Panc1 (cell line): ENCODE data around the gene SLC9A3. TPM values are rescaled to one million over a fixed set of nuclear protein-coding genes. Genes with fewer than 3 reads are reported as not detected.

Experiments used
- ATAC-seq: fragments of 200-7000 bp; cut with Tn5 transposase; 2 replicates; pipeline ENCODE4 v1.9.1; 2020; ENCODE audit warnings: mild to moderate bottlenecking, moderate library complexity
- BruUV-seq: library from RNA; stranded (reverse); fragments of 400-500 nt; replicated peaks from 2 replicates; lab custom pipeline; 2021; lab: Mats Ljungman, UMichigan
- CTCF ChIA-PET: fragments of 300-600 bp; sonication (Branson Sonifier 250); formaldehyde crosslinking; loops from one replicate; lab custom pipeline; 2022; ENCODE audit warnings: antibody characterized with exemption; lab: Charles Lee
- POLR2A ChIA-PET: fragments of 300-600 bp; sonication (Branson Sonifier 250); formaldehyde crosslinking; loops from one replicate; lab custom pipeline; 2022; ENCODE audit warnings: antibody characterized with exemption; lab: Charles Lee
- DNase-seq: peaks from one replicate; pipeline ENCODE4 v3.0.0-alpha.2; 2010; ENCODE audit warnings: low read depth, low spot score
- H3K27ac ChIP-seq: 2 replicates; pipeline ENCODE4 v1.5.1; 2011; ENCODE audit warnings: mild to moderate bottlenecking, low read length, inconsistent platforms
- H3K27me3 ChIP-seq: fragments of 200-500 bp; sonication (Bioruptor generic); 2 replicates; pipeline ENCODE4 v1.6.0; 2014; ENCODE audit warnings: low read length, inconsistent platforms; ENCODE audit not compliant: control insufficient read depth, insufficient read depth
- H3K36me3 ChIP-seq: fragments of 200-500 bp; sonication (Bioruptor generic); 2 replicates; pipeline ENCODE4 v1.5.1; 2014; ENCODE audit warnings: inconsistent platforms, mild to moderate bottlenecking, low read length, moderate library complexity; ENCODE audit not compliant: control insufficient read depth, insufficient read depth
- H3K4me1 ChIP-seq: 2 replicates; pipeline ENCODE4 v1.5.1; 2011; ENCODE audit warnings: inconsistent platforms, mild to moderate bottlenecking, low read length, moderate library complexity; ENCODE audit not compliant: control insufficient read depth, insufficient read depth
- H3K4me3 ChIP-seq, 2 experiments: 2 replicates each; pipeline ENCODE4 v1.5.1; 2011 to 2012; ENCODE audit warnings: low read depth in 2 of 2, low read length in 2 of 2, mild to moderate bottlenecking in 2 of 2, inconsistent platforms in 1 of 2, moderate library complexity in 1 of 2
- H3K9me3 ChIP-seq: fragments of 200-500 bp; sonication (Bioruptor generic); 2 replicates; pipeline ENCODE4 v1.5.1; 2014; ENCODE audit warnings: low read depth, mild to moderate bottlenecking, inconsistent platforms, low read length, moderate library complexity; ENCODE audit not compliant: control insufficient read depth, insufficient read depth
- POLR2AphosphoS5 ChIP-seq: IDR thresholded peaks from 2 replicates; pipeline ENCODE4 v1.6.1; 2012; ENCODE audit warnings: mild to moderate bottlenecking, low read depth, low read length, moderate library complexity
- SIN3A ChIP-seq: IDR thresholded peaks from 2 replicates; pipeline ENCODE4 v1.6.1; 2012; ENCODE audit warnings: low read depth, mild to moderate bottlenecking, low read length, moderate library complexity, borderline replicate concordance; ENCODE audit not compliant: insufficient read depth
- TCF7L2 ChIP-seq: IDR thresholded peaks from 2 replicates; pipeline ENCODE4 v1.6.1; 2011; ENCODE audit warnings: mild to moderate bottlenecking, low read depth, low read length, inconsistent platforms
- in situ Hi-C: cut with HindIII; loops from 2 replicates; pipeline ENCODE4 v1.10.0; 2016; ENCODE audit warnings: low sequenced_read_pairs, low pct_unique_long_range_greater_than_20kb
- intact Hi-C: fragments of 100-400 bp; cut with micrococcal nuclease; formaldehyde crosslinking; loops from one replicate; pipeline ENCODE4 v1.10.0; 2022; ENCODE audit not compliant: unreplicated experiment
- total RNA-seq: library from RNA; stranded (reverse); gene quantifications from one replicate; pipeline ENCODE4 v1.2.1, GENCODE V29; 2021; ENCODE audit not compliant: unreplicated experiment
- TF ChIP-seq, protein P1 (sequence below): fragments of 450-650 bp; IDR thresholded peaks from 2 replicates; pipeline ENCODE4 v1.5.1; 2017; ENCODE audit warnings: mild to moderate bottlenecking
- TF ChIP-seq, protein P2 (sequence below), 2 experiments: IDR thresholded peaks; 2 replicates each; pipeline ENCODE4 v1.6.1; 2011 to 2012; ENCODE audit warnings: low read depth in 2 of 2, control low read depth in 1 of 2, low read length in 1 of 2, mild to moderate bottlenecking in 1 of 2, moderate library complexity in 1 of 2; ENCODE audit not compliant: insufficient read depth in 1 of 2

Gene SLC9A3
- total RNA-seq, 1 experiment from 2014 or later = 2.0 TPM

DNA sequence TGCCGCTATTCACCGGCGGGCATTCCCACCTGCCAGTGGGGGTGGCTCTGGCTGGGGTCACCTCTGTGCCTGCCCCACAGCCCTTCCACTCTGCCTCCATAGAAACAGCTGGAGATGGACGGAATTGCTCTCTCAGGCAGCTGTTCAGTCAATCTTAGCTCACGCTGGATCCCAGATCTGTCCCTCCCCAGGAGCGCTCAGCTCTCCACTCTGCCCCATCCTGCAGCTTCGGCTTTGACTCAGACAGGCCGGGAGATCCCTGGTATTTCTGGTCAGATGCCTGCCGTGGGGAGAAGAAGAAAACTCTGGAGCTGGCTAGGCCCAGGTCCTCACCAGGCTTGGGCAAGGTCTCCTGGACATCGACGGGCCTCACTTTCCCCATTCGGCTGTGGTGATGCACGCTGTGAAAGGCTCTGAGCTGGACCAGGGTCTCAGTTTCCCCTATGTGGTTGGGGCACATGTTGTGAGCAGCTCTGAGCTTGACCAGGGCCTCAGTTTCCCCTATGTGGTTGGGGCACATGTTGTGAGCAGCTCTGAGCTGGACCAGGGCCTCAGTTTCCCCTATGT lies 7.6 kb upstream of the SLC9A3 start:
- H3K27me3 ChIP-seq = peaks cover 7% of the 10 kb centered on the region; the same call in 1 of the 2 replicates

DNA sequence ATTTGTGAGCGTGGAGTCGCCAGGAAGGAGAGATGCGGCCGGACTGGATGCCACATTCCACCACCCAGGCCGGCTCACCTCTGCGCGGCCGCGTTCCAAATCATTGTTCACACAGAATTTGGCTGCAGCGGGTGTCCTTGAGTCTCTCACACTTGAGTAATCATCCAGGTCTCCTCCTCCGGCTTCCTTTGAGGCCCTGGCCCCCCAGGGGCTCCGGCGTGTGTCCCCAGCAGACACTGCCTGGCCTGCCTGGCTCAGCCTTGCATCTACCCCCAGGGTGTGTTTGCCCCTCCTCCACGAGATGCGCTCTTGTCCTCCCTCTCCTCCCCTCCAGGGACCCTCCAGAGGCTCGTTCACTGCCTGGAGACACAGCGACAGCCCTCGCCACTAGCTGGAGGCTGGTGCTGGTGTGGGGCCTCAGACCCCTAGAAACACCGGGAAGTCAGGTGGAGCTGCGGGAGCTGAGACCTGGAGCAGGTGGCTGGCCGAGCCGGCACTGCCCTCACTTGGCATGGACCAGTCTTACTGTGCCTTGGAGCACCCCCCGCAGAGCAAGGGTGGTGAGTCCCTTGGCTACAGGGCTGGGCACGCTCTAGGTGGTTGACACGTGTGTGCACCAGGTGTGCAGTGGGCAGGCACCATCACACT lies 7.0 kb upstream of the SLC9A3 start:
- no peaks in the 10 kb centered on the region for H3K36me3 ChIP-seq
- CTCF ChIA-PET = no interaction called here
- ATAC-seq (no peak), DNase-seq (no peak)
- no peaks in the 10 kb centered on the region for H3K9me3 ChIP-seq
- POLR2A ChIA-PET = no interaction called here
- H3K4me1 ChIP-seq = no peaks in the 10 kb centered on the region
- peaks cover 7% of the 10 kb centered on the region; the same call in 1 of the 2 replicates for H3K27me3 ChIP-seq
- intact Hi-C loops (no loop called here), in situ Hi-C loops (no loop called here)
- no peak overlapping the region for H3K4me3 ChIP-seq
- H3K27ac ChIP-seq = no peak overlapping the region
- TF ChIP-seq, protein P1, sequence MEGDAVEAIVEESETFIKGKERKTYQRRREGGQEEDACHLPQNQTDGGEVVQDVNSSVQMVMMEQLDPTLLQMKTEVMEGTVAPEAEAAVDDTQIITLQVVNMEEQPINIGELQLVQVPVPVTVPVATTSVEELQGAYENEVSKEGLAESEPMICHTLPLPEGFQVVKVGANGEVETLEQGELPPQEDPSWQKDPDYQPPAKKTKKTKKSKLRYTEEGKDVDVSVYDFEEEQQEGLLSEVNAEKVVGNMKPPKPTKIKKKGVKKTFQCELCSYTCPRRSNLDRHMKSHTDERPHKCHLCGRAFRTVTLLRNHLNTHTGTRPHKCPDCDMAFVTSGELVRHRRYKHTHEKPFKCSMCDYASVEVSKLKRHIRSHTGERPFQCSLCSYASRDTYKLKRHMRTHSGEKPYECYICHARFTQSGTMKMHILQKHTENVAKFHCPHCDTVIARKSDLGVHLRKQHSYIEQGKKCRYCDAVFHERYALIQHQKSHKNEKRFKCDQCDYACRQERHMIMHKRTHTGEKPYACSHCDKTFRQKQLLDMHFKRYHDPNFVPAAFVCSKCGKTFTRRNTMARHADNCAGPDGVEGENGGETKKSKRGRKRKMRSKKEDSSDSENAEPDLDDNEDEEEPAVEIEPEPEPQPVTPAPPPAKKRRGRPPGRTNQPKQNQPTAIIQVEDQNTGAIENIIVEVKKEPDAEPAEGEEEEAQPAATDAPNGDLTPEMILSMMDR = no peak
- no peak for TF ChIP-seq SIN3A
- TF ChIP-seq TCF7L2 = no peak
- TF ChIP-seq, protein P2, sequence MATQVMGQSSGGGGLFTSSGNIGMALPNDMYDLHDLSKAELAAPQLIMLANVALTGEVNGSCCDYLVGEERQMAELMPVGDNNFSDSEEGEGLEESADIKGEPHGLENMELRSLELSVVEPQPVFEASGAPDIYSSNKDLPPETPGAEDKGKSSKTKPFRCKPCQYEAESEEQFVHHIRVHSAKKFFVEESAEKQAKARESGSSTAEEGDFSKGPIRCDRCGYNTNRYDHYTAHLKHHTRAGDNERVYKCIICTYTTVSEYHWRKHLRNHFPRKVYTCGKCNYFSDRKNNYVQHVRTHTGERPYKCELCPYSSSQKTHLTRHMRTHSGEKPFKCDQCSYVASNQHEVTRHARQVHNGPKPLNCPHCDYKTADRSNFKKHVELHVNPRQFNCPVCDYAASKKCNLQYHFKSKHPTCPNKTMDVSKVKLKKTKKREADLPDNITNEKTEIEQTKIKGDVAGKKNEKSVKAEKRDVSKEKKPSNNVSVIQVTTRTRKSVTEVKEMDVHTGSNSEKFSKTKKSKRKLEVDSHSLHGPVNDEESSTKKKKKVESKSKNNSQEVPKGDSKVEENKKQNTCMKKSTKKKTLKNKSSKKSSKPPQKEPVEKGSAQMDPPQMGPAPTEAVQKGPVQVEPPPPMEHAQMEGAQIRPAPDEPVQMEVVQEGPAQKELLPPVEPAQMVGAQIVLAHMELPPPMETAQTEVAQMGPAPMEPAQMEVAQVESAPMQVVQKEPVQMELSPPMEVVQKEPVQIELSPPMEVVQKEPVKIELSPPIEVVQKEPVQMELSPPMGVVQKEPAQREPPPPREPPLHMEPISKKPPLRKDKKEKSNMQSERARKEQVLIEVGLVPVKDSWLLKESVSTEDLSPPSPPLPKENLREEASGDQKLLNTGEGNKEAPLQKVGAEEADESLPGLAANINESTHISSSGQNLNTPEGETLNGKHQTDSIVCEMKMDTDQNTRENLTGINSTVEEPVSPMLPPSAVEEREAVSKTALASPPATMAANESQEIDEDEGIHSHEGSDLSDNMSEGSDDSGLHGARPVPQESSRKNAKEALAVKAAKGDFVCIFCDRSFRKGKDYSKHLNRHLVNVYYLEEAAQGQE (IDR thresholded peaks at IDR 0.05; ENCODE audit: insufficient read depth in 1 of 2, low read depth in 2 of 2, low read length in 1 of 2) = no peak
- TF ChIP-seq POLR2AphosphoS5 = no peak
- BruUV-seq = no TSS peak

More for the DNA sequence above, 7.6 kb upstream of the SLC9A3 start:
- Histone ChIP-seq H3K4me3 (no peak overlapping the region), H3K4me1 (no peaks in the 10 kb centered on the region), H3K36me3 (no peaks in the 10 kb centered on the region), H3K9me3 (no peaks in the 10 kb centered on the region), H3K27ac (no peak overlapping the region)
- POLR2A ChIA-PET = no interaction called here
- intact Hi-C loops = no loop called here
- ATAC-seq = no peak
- no TSS peak for BruUV-seq
- CTCF ChIA-PET = no interaction called here
- DNase-seq = no peak
- in situ Hi-C loops = no loop called here
- TF ChIP-seq, protein P1 = no peak
- TF ChIP-seq POLR2AphosphoS5 = no peak
- TF ChIP-seq, protein P2 (IDR thresholded peaks at IDR 0.05; ENCODE audit: insufficient read depth in 1 of 2, low read depth in 2 of 2, low read length in 1 of 2) = no peak
- TF ChIP-seq TCF7L2 = no peak
- no peak for TF ChIP-seq SIN3A
